ENCODE results near the gene MBNL2.

DNA sequence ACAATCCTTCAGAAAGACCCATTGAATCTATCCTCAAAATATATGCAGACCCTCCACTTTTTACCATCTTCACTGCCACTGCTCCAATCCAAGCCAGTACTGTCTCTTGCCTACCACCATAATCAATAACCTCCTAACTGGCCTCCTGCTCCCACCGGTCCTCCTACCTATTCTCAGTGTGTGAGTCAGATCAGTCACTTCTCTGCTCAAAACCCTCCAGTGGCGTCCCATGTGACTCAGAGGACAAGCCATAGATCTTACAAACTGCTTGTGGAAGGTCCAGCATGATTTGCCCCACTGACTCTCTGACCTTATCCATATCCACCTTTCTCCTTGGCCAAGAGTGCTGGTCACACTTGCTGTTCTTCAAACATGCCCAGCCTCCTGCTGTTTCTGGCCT, 23.4 kb upstream of the MBNL2 start:
- TF ChIP-seq EZH2 (IDR thresholded peaks at IDR 0.05; ENCODE audit: insufficient read depth, poor library complexity, severe bottlenecking), result no peak
- no peak for TF ChIP-seq EZH2phosphoT487 (IDR thresholded peaks at IDR 0.05; ENCODE audit: insufficient read depth, low read depth)
